Loucy (cell line): ENCODE data around the gene GATC.

Source experiments
- H2AFZ ChIP-seq: fragments of 200-600 bp; sonication (generic); 2 replicates; pipeline ENCODE4 v1.6.0; 2016; ENCODE audit warnings: antibody characterized with exemption, mild to moderate bottlenecking, low read length, moderate library complexity
- H3F3A ChIP-seq: fragments of 200-600 bp; 2 replicates; pipeline ENCODE4 v1.6.0; 2016; ENCODE audit warnings: antibody characterized with exemption, low read depth, mild to moderate bottlenecking
- H3K27me3 ChIP-seq: fragments of 200-600 bp; sonication (generic); 2 replicates; pipeline ENCODE4 v1.6.1; 2014; ENCODE audit warnings: low read length, mild to moderate bottlenecking; ENCODE audit not compliant: insufficient read depth, poor library complexity, severe bottlenecking
- H3K36me3 ChIP-seq: fragments of 200-600 bp; sonication (generic); 2 replicates; pipeline ENCODE4 v1.6.1; 2016; ENCODE audit warnings: low read length; ENCODE audit not compliant: insufficient read depth
- H3K4me1 ChIP-seq: fragments of 200-600 bp; sonication (generic); 2 replicates; pipeline ENCODE4 v1.5.1; 2014; ENCODE audit warnings: low read length, mild to moderate bottlenecking; ENCODE audit not compliant: insufficient read depth, poor library complexity, severe bottlenecking
- H3K4me2 ChIP-seq: fragments of 200-600 bp; sonication (generic); 2 replicates; pipeline ENCODE4 v1.6.0; 2014; ENCODE audit warnings: antibody characterized with exemption, low read length, low read depth, mild to moderate bottlenecking; ENCODE audit not compliant: poor library complexity, severe bottlenecking
- H3K4me3 ChIP-seq: fragments of 200-600 bp; sonication (generic); 2 replicates; pipeline ENCODE4 v1.5.1; 2014; ENCODE audit warnings: low read length, mild to moderate bottlenecking, mixed read lengths; ENCODE audit not compliant: poor library complexity, severe bottlenecking
- H3K79me2 ChIP-seq: fragments of 200-600 bp; sonication (generic); 2 replicates; pipeline ENCODE4 v1.6.1; 2014; ENCODE audit warnings: low read length; ENCODE audit not compliant: insufficient read depth
- H3K9ac ChIP-seq: fragments of 200-600 bp; sonication (generic); 2 replicates; pipeline ENCODE4 v1.6.0; 2014; ENCODE audit warnings: mild to moderate bottlenecking, low read depth, low read length, moderate library complexity; ENCODE audit not compliant: poor library complexity, severe bottlenecking
- H3K9me2 ChIP-seq: fragments of 200-600 bp; sonication (generic); replicated peaks from 2 replicates; pipeline ENCODE4 v1.6.1; 2016; ENCODE audit warnings: low read depth, low read length, mixed read lengths
- H3K9me3 ChIP-seq: fragments of 200-600 bp; sonication (generic); 2 replicates; pipeline ENCODE4 v1.6.1; 2014; ENCODE audit warnings: mild to moderate bottlenecking, antibody characterized with exemption, low read length, low read depth; ENCODE audit not compliant: insufficient read depth
- H4K20me1 ChIP-seq: fragments of 200-600 bp; sonication (generic); 2 replicates; pipeline ENCODE4 v1.6.0; 2014; ENCODE audit warnings: antibody characterized with exemption, low read length, mild to moderate bottlenecking; ENCODE audit not compliant: insufficient read depth, poor library complexity, severe bottlenecking
- CTCF ChIP-seq: fragments of 200-600 bp; sonication (generic); conservative IDR thresholded peaks from 2 replicates; pipeline ENCODE4 v1.5.1; 2014; ENCODE audit warnings: mild to moderate bottlenecking, antibody characterized with exemption, low read length
- EZH2phosphoT487 ChIP-seq: fragments of 200-600 bp; IDR thresholded peaks from 2 replicates; pipeline ENCODE4 v1.6.1; 2018; ENCODE audit warnings: antibody characterized with exemption, mild to moderate bottlenecking, moderate library complexity, borderline replicate concordance

GATC gene

GRCh38 chr12:120406069-120406468 is 40.2 kb upstream of the GATC start:
- no peaks in the 10 kb centered on the region for H3K9me3 ChIP-seq
- H3K4me1 ChIP-seq = no peaks in the 10 kb centered on the region
- no peaks in the 10 kb centered on the region for H3K27me3 ChIP-seq
- no peak overlapping the region for H2AFZ ChIP-seq
- no peaks in the 10 kb centered on the region for H4K20me1 ChIP-seq
- no peak for TF ChIP-seq EZH2phosphoT487
- TF ChIP-seq CTCF = no peak
- H3K36me3 ChIP-seq = no peaks in the 10 kb centered on the region
- H3K79me2 ChIP-seq = no peaks in the 10 kb centered on the region
- H3F3A ChIP-seq = no peaks in the 10 kb centered on the region
- no peak overlapping the region for H3K4me2 ChIP-seq
- no peak overlapping the region for H3K9ac ChIP-seq
- no peaks in the 10 kb centered on the region for H3K9me2 ChIP-seq
- H3K4me3 ChIP-seq = no peak overlapping the region

GRCh38 chr12:120406553-120406952 is 39.7 kb upstream of the GATC start:
- Histone ChIP-seq H3K9ac (no peak overlapping the region), H3F3A (no peaks in the 10 kb centered on the region), H3K4me2 (no peak overlapping the region), H3K36me3 (no peaks in the 10 kb centered on the region), H3K9me3 (no peaks in the 10 kb centered on the region), H3K27me3 (no peaks in the 10 kb centered on the region), H2AFZ (no peak overlapping the region), H3K79me2 (no peaks in the 10 kb centered on the region), H3K4me1 (no peaks in the 10 kb centered on the region), H3K9me2 (no peaks in the 10 kb centered on the region), H4K20me1 (no peaks in the 10 kb centered on the region), H3K4me3 (no peak overlapping the region)
- no peak for TF ChIP-seq CTCF
- TF ChIP-seq EZH2phosphoT487 = no peak

- no peak for TF ChIP-seq EZH2phosphoT487
- no peak for TF ChIP-seq CTCF
- H3K4me2 ChIP-seq = no peak overlapping the region
- no peaks in the 10 kb centered on the region for H3K9me2 ChIP-seq
Observed at GRCh38 chr12:120408771-120409170, 37.5 kb upstream of the GATC start.

More at GRCh38 chr12:120408771-120409170, 37.5 kb upstream of the GATC start:
- no peaks in the 10 kb centered on the region for H3K4me1 ChIP-seq
- H4K20me1 ChIP-seq = no peaks in the 10 kb centered on the region
- no peaks in the 10 kb centered on the region for H3K79me2 ChIP-seq
- no peaks in the 10 kb centered on the region for H3K9me3 ChIP-seq
- no peaks in the 10 kb centered on the region for H3K36me3 ChIP-seq
- H3K9ac ChIP-seq = no peak overlapping the region
- no peak overlapping the region for H3K4me3 ChIP-seq
- H3F3A ChIP-seq = no peaks in the 10 kb centered on the region
- no peaks in the 10 kb centered on the region for H3K27me3 ChIP-seq
- no peak overlapping the region for H2AFZ ChIP-seq
